Kidney (tissue), 14 donors: ENCODE data around the gene RPRD1B. TPM values are rescaled to one million over a fixed set of nuclear protein-coding genes. Genes with fewer than 3 reads are reported as not detected.

ENCODE experiments used
- DNase-seq, 5 donors: peaks; one replicate each; pipeline ENCODE4 v3.0.0-alpha.2; 2013 to 2020
- FAIRE-seq: peaks from 2 replicates; lab custom pipeline; 2012; peaks lifted over from hg19 to GRCh38; lab: Jason Lieb, UNC
- H3K27ac ChIP-seq, 2 donors: one replicate each; pipeline ENCODE4 v1.7.0; 2013; ENCODE audit warnings: low read depth in 2 of 2, low read length in 2 of 2, inconsistent platforms in 1 of 2
- H3K27me3 ChIP-seq: one replicate; pipeline ENCODE4 v1.7.1; 2013; ENCODE audit warnings: low read length, inconsistent platforms; ENCODE audit not compliant: control insufficient read depth, insufficient read depth
- H3K36me3 ChIP-seq, 3 donors: one replicate each; pipeline versions ENCODE4 v1.7.0 to v1.7.1; 2013; ENCODE audit warnings: low read length in 3 of 3, control low read depth in 1 of 3, inconsistent platforms in 1 of 3; ENCODE audit not compliant: insufficient read depth in 3 of 3, control insufficient read depth in 2 of 3
- H3K4me1 ChIP-seq, 3 donors: one replicate each; pipeline versions ENCODE4 v1.7.0 to v1.7.1; 2013; ENCODE audit warnings: low read length in 3 of 3, inconsistent platforms in 1 of 3, low read depth in 1 of 3; ENCODE audit not compliant: control insufficient read depth in 2 of 3, insufficient read depth in 2 of 3
- H3K4me3 ChIP-seq, 3 donors: one replicate each; pipeline versions ENCODE4 v1.7.0 to v1.8.1; 2013; ENCODE audit warnings: low read length in 3 of 3, control low read depth in 1 of 3, inconsistent platforms in 1 of 3
- H3K9ac ChIP-seq, 3 donors: one replicate each; pipeline versions ENCODE4 v1.7.0 to v1.7.1; 2013; ENCODE audit warnings: low read length in 3 of 3, control low read depth in 1 of 3, inconsistent platforms in 1 of 3
- H3K9me3 ChIP-seq, 3 donors: one replicate each; pipeline versions ENCODE4 v1.7.0 to v1.7.1; 2013; ENCODE audit warnings: low read length in 3 of 3, control low read depth in 1 of 3, inconsistent platforms in 1 of 3; ENCODE audit not compliant: control insufficient read depth in 2 of 3, insufficient read depth in 1 of 3
- intact Hi-C: fragments of 100-400 bp; cut with DNase I; formaldehyde crosslinking; loops from one replicate; pipeline ENCODE4 v1.11.1; 2022
- polyA plus RNA-seq: library from polyadenylated mRNA; stranded (reverse); fragments of 350-450 nt; fragmentation: Illumina TruSeq; extraction: RNeasy Lipid Tissue Mini Kit (QIAGEN cat#74804); gene quantifications from one replicate; pipeline ENCODE4 v1.2.3, GENCODE V29; 2014; ENCODE audit warnings: low read depth, low replicate concordance; ENCODE audit not compliant: insufficient read depth
- total RNA-seq: library from RNA; stranded (reverse); fragmentation: NEBNext Ultra II Directional; extraction: Animal tissue kit (Norgen Biotek cat#: 25700); gene quantifications from one replicate; pipeline ENCODE4 v1.2.1, GENCODE V29; 2021
- TF ChIP-seq, protein P1 (sequence below): IDR thresholded peaks from 3 replicates; pipeline ENCODE4 v1.5.1; 2012; ENCODE audit warnings: mild to moderate bottlenecking, moderate library complexity, borderline replicate concordance; ENCODE audit not compliant: insufficient read depth; ENCODE audit errors: extremely low read depth
- donor health status: control.
- donor health status: control.
- donor health status: control.
- donor health status: control.
- donor health status: control.
- donor health status: DM: yes; HTN: yes; CAD: no.
- donor health status: Normal renal cell carcinoma (clear cell type).

RPRD1B gene
- total and polyA plus RNA-seq, 2 donors from 2014 or later = 13.4 to 34.4 TPM

DNA sequence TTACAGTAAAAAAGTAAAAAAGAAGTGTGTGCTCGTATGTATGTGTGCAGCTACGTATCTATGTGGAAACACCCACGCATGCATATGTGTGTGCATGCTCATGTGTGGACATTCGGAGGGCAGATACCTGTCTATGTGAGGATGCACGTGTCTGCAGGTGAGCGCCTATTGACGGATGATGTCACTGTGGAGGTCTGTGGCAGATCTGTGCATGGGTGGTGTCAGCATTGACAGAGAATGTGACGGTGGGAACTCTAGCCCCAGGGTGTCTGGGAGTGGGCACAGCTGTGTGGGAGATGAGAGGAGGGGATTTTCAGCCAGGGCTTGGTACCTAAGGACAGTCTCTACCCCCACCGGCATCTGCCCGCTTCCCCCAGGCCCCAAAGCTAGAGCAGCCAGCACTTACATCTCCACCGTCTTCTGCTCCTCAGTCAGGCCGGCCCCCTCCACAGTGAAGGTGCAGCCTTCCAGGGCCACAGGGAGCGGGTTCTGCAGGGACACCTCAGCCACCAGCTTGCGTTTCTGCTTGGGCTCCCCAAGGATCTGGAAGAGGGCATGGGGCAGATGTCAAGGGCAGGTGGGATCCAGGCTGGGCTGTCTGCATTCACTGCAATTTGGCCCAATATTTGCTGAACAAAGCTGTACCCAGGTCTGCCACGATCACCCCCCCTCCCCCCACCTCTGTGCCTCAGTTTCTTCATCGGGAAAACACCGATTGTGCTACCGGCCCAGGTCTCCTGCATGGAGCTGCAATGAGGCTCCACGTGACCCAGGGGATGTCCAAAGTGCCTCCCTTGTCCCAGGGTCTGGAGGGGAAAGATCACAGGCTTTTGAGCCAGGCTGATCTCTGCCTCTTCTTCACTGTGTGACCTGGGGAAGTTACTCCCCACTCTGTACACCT lies 97.4 kb downstream of the RPRD1B start:
- Histone ChIP-seq H3K4me3 (no peak overlapping the region), H3K4me1 (peaks cover 0 to 19% (median 18%) of the 10 kb centered on the region in 3 donors), H3K36me3 (no peaks in the 10 kb centered on the region), H3K9ac (no peak overlapping the region), H3K27me3 (no peaks in the 10 kb centered on the region), H3K9me3 (no peaks in the 10 kb centered on the region), H3K27ac (no peak overlapping the region)
- peak in 2 of 5 donors; percentile 35 to 44 for DNase-seq
- no peak for FAIRE-seq
- intact Hi-C loops = no loop called here
- TF ChIP-seq, protein P1, sequence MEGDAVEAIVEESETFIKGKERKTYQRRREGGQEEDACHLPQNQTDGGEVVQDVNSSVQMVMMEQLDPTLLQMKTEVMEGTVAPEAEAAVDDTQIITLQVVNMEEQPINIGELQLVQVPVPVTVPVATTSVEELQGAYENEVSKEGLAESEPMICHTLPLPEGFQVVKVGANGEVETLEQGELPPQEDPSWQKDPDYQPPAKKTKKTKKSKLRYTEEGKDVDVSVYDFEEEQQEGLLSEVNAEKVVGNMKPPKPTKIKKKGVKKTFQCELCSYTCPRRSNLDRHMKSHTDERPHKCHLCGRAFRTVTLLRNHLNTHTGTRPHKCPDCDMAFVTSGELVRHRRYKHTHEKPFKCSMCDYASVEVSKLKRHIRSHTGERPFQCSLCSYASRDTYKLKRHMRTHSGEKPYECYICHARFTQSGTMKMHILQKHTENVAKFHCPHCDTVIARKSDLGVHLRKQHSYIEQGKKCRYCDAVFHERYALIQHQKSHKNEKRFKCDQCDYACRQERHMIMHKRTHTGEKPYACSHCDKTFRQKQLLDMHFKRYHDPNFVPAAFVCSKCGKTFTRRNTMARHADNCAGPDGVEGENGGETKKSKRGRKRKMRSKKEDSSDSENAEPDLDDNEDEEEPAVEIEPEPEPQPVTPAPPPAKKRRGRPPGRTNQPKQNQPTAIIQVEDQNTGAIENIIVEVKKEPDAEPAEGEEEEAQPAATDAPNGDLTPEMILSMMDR = no peak

DNA sequence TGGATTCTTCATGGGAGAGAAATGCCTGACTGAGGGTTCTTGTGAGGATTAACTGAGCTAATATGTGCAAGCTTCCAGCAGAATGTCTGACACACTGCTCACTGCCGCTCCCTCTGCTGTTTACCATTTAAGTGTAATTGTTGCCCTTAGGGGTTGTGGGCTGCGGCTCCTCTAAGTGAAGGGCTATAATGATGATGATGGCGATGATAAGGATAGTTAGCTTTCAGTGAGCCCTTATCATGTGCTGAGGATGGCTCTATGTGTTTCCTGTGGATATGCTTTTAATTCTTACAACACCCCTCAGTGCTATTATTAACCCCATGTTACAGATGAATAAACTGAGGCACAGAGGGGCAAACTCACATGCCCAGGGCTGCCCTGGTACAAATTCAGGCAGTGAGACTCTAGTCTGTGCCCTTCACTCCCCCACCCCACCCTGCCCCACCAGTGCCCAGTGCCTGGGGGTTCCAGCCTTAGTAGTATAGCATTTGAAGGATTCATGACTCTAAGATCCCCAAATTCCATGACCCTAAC lies 98.1 kb downstream of the RPRD1B start:
- Histone ChIP-seq H3K36me3 (no peaks in the 10 kb centered on the region), H3K4me1 (peaks cover 0 to 18% (median 14%) of the 10 kb centered on the region in 3 donors), H3K27ac (no peak overlapping the region), H3K9ac (no peak overlapping the region), H3K9me3 (no peaks in the 10 kb centered on the region), H3K4me3 (no peak overlapping the region), H3K27me3 (no peaks in the 10 kb centered on the region)
- TF ChIP-seq, protein P1 = no peak
- no peak for FAIRE-seq
- intact Hi-C loops = no loop called here
- DNase-seq = peak in 2 of 5 donors; percentile 4 to 11

DNA sequence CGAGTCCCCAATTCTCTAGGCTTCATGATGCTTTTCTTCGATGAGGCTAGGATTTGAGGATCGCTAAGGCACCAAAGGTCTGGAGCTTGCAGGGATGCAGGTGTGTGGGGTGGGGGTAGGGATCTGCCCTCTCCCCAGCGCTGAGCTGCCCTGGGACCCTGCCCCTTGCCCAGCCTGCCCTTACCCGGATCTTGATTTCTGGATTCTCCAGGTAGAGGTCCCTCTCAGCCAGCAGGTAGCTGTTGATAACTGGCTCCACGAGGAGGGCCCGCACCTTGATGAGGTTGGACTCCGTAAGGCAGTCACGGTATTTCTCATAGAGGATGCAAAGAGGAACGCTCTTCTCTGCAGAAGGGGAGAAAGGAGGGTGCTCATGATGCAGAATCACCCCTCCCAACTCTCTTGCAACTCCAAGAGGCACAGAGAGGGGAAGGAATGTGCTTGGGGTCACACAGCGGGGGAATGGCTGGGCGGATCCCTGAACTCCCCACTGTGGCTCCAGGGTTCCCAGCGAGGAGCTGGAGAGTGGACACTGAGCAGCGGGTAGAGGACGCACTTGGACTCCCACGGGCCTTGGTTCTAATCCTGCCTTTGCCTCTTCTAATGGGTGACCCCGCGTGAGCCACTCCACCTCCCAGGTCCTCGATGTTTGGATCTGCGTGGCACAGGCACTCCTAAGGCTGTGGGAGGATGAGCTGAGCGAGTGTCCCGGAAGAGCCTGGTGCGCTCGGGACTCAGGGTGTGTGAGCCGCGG lies 98.8 kb downstream of the RPRD1B start:
- H3K36me3 ChIP-seq = no peaks in the 10 kb centered on the region
- H3K9me3 ChIP-seq = no peaks in the 10 kb centered on the region
- H3K4me3 ChIP-seq = no peak overlapping the region
- TF ChIP-seq, protein P1 = no peak
- no peak for FAIRE-seq
- no peaks in the 10 kb centered on the region for H3K27me3 ChIP-seq
- H3K27ac ChIP-seq = no peak overlapping the region
- no peak overlapping the region for H3K9ac ChIP-seq
- DNase-seq = peak in 2 of 5 donors; percentile 31 to 58
- peaks cover 0 to 13% (median 12%) of the 10 kb centered on the region in 3 donors for H3K4me1 ChIP-seq
- intact Hi-C loops = no loop called here
